DOHH2 (cell line): ENCODE data around the gene CDCP1.

Experiments
- H3F3A ChIP-seq: fragments of 200-600 bp; sonication (generic), shearing (Covaris generic); 2 replicates; pipeline ENCODE4 v1.6.0; 2016; ENCODE audit warnings: antibody characterized with exemption, mild to moderate bottlenecking; ENCODE audit not compliant: control insufficient read depth, insufficient read depth
- H3K27ac ChIP-seq: fragments of 200-600 bp; sonication (generic); 2 replicates; pipeline ENCODE4 v1.5.1; 2014; ENCODE audit warnings: low read depth, mild to moderate bottlenecking, low read length, moderate library complexity
- H3K27me3 ChIP-seq: fragments of 200-600 bp; sonication (generic); 2 replicates; pipeline ENCODE4 v1.6.1; 2014; ENCODE audit warnings: mild to moderate bottlenecking, low read length, mixed read lengths; ENCODE audit not compliant: control insufficient read depth
- H3K36me3 ChIP-seq: fragments of 200-600 bp; sonication (generic); 2 replicates; pipeline ENCODE4 v1.6.1; 2014; ENCODE audit warnings: mild to moderate bottlenecking, low read length, moderate library complexity, mixed read lengths; ENCODE audit not compliant: control insufficient read depth
- H3K4me1 ChIP-seq: fragments of 200-600 bp; sonication (generic); 2 replicates; pipeline ENCODE4 v1.6.1; 2014; ENCODE audit warnings: mild to moderate bottlenecking, low read length, mixed read lengths; ENCODE audit not compliant: control insufficient read depth
- H3K4me2 ChIP-seq: fragments of 200-600 bp; sonication (generic); 2 replicates; pipeline ENCODE4 v1.6.0; 2014; ENCODE audit warnings: mild to moderate bottlenecking, low read length, moderate library complexity
- H3K4me3 ChIP-seq: fragments of 200-600 bp; sonication (generic); 2 replicates; pipeline ENCODE4 v1.5.1; 2014; ENCODE audit warnings: mild to moderate bottlenecking, low read length, mixed read lengths
- H3K79me2 ChIP-seq: fragments of 200-600 bp; sonication (generic); 2 replicates; pipeline ENCODE4 v1.6.1; 2014; ENCODE audit warnings: mild to moderate bottlenecking, low read length, mixed read lengths; ENCODE audit not compliant: control insufficient read depth
- H3K9me2 ChIP-seq: fragments of 200-600 bp; sonication (generic); replicated peaks from 2 replicates; pipeline ENCODE4 v1.6.1; 2014; ENCODE audit warnings: mild to moderate bottlenecking, low read length, mixed read lengths; ENCODE audit not compliant: control insufficient read depth
- H3K9me3 ChIP-seq: fragments of 200-600 bp; sonication (generic); 2 replicates; pipeline ENCODE4 v1.6.1; 2014; ENCODE audit warnings: antibody characterized with exemption, low read length, mixed read lengths; ENCODE audit not compliant: control insufficient read depth, insufficient read depth
- H4K20me1 ChIP-seq: fragments of 200-600 bp; sonication (generic); 2 replicates; pipeline ENCODE4 v1.6.0; 2014; ENCODE audit warnings: low read depth, mild to moderate bottlenecking, antibody characterized with exemption, low read length, moderate library complexity; ENCODE audit not compliant: control insufficient read depth, insufficient read depth
- EZH2phosphoT487 ChIP-seq: fragments of 200-600 bp; sonication (generic); IDR thresholded peaks from 2 replicates; pipeline ENCODE4 v1.6.1; 2017; ENCODE audit warnings: borderline replicate concordance, mild to moderate bottlenecking, antibody characterized with exemption, low read length, moderate library complexity, mixed read lengths
- TF ChIP-seq, protein P1 (sequence below): fragments of 200-600 bp; sonication (generic); IDR thresholded peaks from one replicate; pipeline ENCODE4 v1.5.1; 2014; ENCODE audit warnings: antibody characterized with exemption, mild to moderate bottlenecking, low read depth, low read length; ENCODE audit not compliant: poor library complexity, severe bottlenecking

CDCP1 gene

DNA sequence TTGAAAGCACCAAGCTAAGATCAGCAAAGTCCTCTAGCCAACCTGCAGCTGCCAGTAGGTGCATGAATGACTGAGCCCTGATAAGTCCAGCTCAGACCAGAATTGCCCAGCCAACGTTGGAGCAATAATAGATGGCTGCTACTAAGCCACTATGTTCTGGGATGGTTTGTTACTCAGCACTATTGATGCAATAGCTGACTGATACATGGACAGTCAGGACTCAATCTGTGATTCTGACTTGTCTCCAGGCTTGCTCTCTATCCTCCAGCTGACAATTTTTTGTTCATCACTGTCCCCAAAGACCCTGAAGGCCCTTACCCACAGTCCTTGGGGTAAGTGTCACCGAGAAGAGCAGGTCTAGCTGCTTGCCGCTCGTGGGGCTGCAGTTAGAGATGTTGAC is 55.3 kb downstream of the CDCP1 start:
- Histone ChIP-seq H3K4me3 (no peak overlapping the region), H3K27me3 (no peaks in the 10 kb centered on the region), H3K9me3 (no peaks in the 10 kb centered on the region), H4K20me1 (no peaks in the 10 kb centered on the region), H3K4me2 (no peak overlapping the region), H3K4me1 (no peaks in the 10 kb centered on the region), H3K27ac (no peak overlapping the region), H3K79me2 (no peaks in the 10 kb centered on the region), H3K36me3 (no peaks in the 10 kb centered on the region), H3K9me2 (no peaks in the 10 kb centered on the region), H3F3A (no peaks in the 10 kb centered on the region)
- TF ChIP-seq, protein P1, sequence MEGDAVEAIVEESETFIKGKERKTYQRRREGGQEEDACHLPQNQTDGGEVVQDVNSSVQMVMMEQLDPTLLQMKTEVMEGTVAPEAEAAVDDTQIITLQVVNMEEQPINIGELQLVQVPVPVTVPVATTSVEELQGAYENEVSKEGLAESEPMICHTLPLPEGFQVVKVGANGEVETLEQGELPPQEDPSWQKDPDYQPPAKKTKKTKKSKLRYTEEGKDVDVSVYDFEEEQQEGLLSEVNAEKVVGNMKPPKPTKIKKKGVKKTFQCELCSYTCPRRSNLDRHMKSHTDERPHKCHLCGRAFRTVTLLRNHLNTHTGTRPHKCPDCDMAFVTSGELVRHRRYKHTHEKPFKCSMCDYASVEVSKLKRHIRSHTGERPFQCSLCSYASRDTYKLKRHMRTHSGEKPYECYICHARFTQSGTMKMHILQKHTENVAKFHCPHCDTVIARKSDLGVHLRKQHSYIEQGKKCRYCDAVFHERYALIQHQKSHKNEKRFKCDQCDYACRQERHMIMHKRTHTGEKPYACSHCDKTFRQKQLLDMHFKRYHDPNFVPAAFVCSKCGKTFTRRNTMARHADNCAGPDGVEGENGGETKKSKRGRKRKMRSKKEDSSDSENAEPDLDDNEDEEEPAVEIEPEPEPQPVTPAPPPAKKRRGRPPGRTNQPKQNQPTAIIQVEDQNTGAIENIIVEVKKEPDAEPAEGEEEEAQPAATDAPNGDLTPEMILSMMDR: no peak
- no peak for TF ChIP-seq EZH2phosphoT487

DNA sequence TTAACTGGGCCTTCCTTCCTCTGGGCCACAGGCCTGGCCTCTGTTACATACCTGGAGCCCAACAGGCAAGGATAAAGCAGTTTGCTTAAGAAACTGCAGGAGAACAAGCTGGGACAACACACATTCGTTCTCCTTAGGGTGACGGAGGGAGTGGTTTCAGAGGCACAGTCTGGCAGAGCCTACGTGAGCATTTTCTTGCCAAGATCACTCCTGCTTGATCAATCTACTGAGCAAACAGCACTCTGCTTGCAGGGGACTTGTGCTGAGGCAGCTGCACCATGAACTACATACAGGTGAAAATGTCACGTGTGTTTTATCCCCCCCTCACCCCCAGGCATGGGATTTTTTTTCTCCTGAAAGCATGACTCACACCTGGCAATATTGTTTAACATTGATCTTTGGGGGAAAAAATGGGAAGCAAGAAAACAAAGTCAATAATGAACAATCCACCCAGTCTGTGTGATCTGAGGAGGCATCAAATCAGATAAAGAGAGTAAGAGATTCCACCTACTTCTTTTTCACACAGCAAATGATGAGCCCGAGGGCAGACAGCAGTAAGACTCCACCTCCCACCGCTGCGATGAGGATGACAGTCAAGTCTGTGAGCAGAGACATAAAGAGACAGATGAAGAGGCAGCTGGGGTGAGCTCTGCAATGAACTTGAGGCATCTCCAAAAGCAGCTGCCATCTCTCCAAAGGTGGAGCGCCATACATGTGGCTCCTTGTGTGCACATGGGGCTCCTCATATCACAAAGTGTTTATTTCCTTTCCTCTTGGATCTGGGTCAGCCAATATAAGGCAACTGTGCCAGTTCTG is 57.4 kb downstream of the CDCP1 start:
- H3K36me3 ChIP-seq: no peaks in the 10 kb centered on the region
- H4K20me1 ChIP-seq: no peaks in the 10 kb centered on the region
- H3K4me3 ChIP-seq: no peak overlapping the region
- H3K79me2 ChIP-seq: no peaks in the 10 kb centered on the region
- no peaks in the 10 kb centered on the region for H3K9me3 ChIP-seq
- no peak overlapping the region for H3K27ac ChIP-seq
- TF ChIP-seq, protein P1: no peak
- no peak for TF ChIP-seq EZH2phosphoT487
- no peaks in the 10 kb centered on the region for H3K27me3 ChIP-seq
- no peaks in the 10 kb centered on the region for H3K9me2 ChIP-seq
- H3K4me1 ChIP-seq: no peaks in the 10 kb centered on the region
- H3K4me2 ChIP-seq: no peak overlapping the region
- no peaks in the 10 kb centered on the region for H3F3A ChIP-seq

DNA sequence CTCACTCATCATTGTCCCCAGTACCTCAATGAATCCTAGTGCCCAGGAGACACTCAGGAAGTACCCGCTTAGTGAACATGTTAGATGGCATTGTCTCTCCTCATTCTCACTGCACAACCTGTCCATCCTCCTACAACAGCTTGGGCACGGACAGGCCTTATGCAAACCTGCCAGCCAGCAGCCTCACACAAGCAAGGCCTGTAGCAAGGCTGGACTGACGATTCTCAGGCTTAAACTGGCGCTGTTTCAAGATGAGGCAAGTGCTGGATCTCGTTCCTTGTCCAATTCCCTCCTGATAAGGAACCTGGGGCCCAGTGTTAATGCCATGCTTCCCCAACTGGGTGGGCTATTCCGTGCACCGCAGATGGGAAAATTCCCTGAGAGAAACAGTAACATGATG is 59.0 kb downstream of the CDCP1 start:
- H3K4me1 ChIP-seq: no peaks in the 10 kb centered on the region
- no peak overlapping the region for H3K27ac ChIP-seq
- H3K9me3 ChIP-seq: no peaks in the 10 kb centered on the region
- H3K4me3 ChIP-seq: no peak overlapping the region
- H3K36me3 ChIP-seq: no peaks in the 10 kb centered on the region
- no peaks in the 10 kb centered on the region for H3K79me2 ChIP-seq
- no peaks in the 10 kb centered on the region for H3K9me2 ChIP-seq
- no peaks in the 10 kb centered on the region for H3F3A ChIP-seq
- no peaks in the 10 kb centered on the region for H4K20me1 ChIP-seq
- no peaks in the 10 kb centered on the region for H3K27me3 ChIP-seq
- no peak for TF ChIP-seq EZH2phosphoT487
- TF ChIP-seq, protein P1: no peak
- H3K4me2 ChIP-seq: no peak overlapping the region
